GM18870 (cell line): ENCODE results near the gene PALLD.
"Not testable (repeated sequence)": the region's sequence is repeated elsewhere in the genome, so short reads cannot be mapped to it uniquely, and the experiment has no call there.

Source experiments
- ATAC-seq: cut with Tn5 transposase; IDR thresholded peaks from one replicate; pipeline ENCODE4 v1.9.1; 2021; ENCODE audit warnings: moderate library complexity; ENCODE audit not compliant: unreplicated experiment

The PALLD gene

DNA sequence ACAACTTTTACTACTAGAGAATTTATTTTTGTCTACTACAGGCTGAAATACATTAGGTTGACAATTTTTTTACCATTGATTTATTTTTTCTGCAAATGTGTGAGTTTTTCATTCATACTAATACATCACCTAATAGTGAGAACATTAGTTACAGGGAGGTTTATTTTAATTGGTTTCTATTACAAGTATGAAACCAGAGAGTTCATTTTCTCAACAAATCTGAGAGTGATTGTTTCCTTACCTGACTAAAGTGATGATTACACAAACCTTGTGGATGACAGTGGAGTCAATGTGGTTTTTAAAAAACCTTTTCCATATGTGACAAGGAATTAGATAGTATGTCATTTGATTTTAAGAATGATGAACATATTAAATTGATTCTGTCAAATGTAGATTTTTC lies 227.4 kb downstream of the PALLD start:
- no peak for ATAC-seq

DNA sequence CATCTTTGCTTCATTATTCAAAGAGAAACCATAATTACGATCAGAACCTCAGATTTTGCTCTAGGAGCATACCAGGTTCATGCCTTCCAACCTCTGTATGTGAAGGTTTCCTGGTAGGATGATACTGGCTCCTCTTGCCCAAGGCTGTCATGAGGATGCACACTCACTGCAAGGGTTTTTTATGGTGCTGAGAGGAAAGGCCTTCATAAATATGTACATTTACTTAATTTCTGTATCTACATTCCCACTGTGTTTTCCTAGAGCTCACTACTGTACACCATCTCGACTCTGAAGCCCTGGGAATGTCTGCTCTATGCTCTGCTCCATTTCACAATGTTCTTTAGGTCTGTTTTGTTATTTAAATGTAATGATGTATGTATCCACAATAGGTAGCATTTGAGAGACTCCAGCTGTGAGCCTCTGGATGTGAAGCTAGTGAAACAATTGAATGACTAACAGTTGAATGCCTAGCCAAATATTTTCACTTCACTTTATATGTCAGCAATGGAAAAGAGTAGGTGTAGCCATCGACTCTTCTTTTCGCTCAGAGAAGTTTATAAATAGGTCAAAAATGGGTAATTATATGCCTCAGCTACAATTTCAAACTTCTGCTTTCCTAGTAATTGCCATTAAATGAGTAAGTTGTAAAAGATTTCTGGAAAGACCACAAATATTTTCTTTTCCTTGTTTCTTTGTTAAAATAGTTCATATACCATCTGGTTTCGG lies 228.0 kb downstream of the PALLD start:
- ATAC-seq: no peak

DNA sequence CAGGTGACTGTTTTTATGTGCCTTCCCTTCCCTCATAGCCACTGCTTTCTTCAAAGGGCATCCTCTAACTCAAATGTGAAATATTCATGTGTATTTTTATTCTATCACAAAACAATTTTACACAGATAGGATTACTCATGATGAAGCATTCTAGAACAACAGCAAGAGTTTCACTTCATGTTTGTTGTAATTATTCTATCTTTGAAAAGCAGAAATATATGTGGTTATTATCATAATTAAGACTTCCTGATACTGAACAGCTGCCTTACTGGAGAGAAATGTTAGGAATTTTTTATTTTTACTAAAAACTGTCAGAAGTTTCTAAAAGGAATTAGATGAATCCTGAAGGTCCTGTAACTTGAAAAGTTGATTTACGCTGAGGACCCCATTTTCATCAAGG lies 229.1 kb downstream of the PALLD start:
- ATAC-seq: no peak

DNA sequence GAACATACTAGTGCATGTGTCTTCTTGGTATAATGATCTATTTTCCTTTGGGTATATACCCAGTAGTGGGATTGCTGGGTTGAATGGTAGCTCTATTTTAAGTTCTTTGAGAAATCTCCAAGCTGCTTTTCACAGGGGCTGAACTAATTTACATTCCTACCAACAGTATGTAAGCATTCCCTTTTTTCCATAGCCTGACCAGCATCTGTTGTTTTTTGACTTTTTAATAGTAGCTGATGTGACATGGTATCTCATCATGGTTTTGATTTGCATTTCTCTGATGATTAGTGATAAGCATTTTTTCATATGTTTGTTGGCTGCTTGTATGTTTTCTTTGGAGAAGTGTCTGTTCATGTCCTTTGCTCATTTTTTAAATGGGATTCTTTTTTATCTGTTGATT lies 230.3 kb downstream of the PALLD start:
- not testable (repeated sequence) for ATAC-seq

DNA sequence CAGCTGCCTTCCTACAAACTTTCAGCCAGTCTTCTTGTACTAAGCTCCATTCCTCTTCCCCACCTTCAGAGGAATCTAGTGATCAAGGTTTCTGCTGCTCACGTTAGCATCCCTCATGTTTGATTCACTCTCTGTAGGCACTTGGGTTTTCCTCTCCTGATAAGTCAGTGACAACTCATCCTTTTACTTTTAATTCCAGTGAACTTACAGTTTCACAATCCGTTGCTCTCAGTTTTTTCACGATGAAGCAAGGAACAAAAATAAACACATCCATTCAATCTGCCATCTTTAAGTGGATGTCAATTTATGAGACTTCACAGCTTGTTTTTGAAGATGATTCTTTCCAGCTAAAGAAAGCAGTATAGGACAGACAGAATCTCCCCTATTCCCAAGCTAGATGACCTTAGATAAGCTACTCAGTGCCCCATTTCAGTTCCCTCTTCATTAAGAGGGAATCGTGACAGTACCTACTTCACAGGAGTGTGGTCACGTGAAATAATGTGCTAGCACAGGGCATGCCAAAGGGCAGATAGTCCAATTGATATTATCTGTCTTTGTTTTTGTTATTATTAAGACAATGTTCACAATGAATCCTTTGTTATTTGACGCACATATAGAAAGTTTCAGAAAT lies 234.3 kb downstream of the PALLD start:
- no peak for ATAC-seq

DNA sequence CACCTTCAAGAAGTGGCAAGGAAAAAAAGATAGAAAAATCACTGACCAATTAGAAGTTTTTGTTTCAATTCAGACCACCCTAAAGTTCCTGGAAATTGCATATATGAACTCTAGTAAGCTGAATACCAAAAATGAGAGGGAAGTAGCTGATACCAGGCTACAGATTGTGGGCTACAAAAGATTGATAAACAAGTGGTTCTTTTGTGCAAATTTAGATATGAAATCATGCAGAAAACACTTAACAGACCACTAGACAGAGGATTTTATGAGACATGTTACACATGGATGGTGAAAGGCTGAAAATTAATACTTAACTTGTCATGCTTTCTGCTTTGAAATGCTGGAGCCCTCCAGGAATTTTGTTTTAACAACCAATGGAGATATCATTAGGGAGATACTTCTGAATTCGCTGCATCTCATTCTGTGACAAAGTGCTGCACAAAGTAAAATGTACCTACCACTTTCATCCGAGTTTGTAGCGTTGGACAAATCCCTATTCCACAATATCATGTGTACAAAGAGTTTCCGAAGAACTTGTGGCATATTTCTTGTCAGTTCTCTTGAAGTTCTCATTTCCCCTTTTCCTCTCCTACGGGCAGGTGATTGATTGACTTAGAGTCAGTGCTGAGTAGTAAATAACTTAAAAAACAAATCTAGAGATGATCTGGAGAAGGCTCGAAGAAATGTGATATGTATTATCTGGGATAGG lies 235.0 kb downstream of the PALLD start:
- ATAC-seq: peak; percentile 45

DNA sequence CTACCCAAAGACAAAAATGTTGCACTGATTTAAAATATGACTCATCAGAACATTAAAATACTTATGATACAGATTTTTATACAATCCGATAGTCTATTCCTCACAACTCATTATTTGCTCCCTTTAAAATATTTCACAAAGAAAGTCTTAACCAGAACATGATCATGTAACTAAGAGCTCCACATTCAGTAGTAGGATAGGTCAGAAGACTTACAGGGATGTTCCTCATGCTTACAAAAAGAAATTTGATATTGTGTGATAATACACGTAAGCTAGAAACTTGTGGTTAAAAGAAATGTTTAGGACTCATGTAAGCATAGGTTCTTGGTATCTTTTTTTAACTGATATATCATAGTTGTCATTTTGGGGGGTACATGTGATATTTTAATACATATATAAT lies 235.9 kb downstream of the PALLD start:
- ATAC-seq: no peak

DNA sequence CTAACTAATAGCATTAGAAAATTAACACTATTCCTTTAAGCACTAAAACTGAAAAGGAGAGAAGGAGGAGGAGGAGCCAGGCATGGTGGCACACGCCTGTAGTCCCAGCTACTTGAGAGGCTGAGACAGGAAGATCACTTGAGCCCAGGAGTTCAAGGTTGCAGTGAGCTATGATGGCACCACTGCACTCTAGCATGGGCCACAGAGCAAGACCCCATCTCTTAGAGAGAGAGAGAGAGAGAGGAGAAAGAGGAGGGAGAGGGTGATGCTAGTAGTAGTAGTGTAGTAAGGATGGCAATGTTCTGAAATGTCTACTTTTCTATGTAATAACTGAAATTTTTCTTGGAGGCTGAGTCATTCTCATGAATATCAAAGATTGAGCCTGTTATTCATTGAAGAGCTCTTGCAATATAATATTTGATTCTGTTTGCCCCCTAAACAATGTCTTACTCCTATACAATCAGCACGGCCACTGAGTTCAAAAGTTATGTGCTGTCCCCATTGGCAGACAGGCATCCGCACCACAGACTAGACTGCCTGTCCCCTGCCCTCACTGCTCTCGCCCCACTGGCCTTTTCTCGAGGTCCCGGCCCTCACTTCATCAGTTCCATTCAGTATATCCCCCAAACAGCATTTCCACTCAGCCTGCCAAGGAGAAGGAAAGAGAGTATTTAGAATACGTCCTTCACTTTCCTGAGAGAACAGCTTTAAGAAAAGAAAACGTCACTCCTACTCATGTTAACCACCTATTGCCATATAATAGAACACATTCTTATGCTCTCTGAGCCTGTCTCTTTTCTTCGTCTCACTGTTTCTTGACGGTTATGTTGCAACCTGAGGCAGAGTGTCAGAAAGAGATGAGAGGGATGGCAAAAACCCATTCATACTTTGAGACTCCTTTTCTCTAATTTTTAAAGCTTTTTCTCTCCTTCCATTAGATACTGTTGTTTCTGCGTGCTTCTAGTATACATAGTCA lies 238.1 kb downstream of the PALLD start:
- ATAC-seq: no peak

DNA sequence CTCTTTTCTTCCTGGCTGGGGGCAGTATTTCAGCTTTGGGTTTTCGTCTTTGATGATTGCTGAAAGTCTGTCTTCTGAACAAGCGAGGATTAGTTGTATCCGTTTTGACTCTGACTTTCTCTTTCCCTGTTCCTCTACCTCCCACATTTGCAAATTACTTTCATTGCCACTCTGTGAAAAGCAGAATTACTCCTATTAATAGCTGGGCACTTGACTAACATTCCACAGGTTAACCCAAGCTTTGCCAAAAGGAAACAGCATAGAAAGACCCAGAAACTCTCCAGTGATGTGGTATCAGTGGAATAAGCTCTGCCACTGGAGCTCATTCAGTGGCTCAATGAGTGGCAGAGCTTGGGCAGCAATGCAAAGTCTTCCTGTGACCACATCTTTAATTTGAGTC lies 238.9 kb downstream of the PALLD start:
- no peak for ATAC-seq

DNA sequence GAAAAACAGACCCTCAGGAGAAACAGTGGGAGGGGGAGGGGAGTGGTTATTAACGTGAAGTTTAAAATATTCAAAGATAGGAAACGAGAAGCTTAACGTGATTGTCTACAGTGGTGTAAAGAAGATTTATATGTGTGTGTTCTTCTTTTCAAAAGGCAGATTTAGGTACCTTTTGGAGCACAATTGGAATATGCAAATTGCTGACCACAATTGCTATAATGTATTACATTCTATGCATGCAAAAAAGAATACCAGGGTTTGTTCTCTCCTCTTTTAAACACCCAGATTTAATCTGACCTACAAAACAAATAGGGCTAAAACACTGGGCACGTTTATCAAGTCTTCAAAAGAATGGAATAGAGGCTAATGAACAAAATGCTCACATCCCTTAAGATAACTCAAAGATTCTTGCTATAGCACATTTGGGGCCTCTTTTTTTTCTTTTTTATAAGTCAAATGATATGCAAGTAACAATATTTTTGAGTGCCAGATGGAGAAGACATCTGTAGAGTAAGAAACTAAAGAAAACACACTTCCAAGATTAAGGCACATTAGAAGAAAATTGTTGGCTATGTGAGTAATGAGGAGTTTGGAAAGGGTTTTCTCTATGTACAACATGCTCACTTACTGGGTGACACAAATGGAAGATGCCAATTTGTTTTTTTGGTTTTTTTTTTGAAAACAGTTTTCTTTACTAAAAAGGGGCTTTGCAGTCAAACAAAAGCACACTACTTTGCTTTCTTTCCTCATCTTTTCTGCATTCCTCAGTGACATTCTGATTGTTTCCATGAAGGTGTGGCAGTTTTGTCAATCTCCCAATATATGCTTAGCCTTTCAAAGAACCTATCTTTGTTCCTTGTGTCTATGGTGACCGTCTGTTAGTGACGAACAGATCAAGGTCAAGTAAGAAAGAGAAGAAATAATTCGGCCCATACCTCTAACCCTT lies 240.3 kb downstream of the PALLD start:
- no peak for ATAC-seq

DNA sequence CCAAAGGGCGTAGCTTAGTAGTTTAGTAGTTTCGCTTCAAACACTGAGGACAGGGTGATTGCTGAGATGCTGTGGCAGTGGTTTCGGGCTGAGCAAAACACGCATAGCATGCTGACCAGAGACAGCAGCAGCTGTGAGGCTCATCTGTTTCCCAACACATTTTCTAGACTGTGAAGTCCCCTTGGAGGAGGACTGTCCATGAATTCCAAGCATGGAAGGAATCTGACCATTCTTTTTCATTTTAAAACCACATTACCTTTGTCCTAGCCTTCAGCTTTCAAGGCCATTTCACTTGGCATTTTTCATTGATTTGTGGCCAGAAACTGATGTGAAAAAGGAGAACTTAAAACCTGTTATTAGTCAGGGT lies 240.9 kb downstream of the PALLD start:
- ATAC-seq: no peak

DNA sequence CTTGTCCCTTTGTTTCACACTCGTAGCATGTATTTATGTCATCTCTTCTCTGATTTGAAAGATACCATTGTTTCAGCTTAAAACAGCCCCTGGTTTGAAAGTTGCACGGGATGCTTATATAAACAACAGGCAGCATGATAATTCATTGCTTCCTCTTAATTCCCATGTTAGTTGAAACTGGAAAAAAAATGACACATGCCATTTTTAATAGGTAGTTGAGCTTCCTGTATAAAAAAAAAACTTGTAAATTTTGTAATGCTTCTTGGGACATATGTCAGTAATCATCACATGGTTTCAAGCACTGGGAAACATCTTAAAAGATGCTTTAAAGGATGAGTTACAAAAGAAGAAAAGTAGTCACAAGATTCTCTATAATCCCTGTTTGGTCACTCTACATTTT lies 243.0 kb downstream of the PALLD start:
- ATAC-seq: no peak

DNA sequence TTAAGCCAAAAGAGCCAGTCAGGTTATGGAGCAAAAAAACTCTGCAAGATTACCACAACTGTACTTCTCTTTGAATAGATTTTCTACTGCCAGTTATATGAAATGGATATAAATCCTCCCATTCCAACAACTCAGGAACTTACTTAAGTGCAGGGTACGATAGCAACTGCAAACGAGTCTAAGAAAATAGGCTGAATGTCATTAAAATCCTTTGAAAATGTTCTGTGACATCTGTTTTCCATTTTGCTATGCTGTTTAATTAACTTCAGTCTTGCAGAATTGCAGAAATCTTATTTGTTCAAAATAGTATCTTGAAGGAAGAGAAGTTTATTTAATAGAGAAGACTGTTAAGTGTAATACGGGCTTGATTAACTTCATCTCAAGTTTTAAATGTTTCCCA lies 243.8 kb downstream of the PALLD start:
- no peak for ATAC-seq

DNA sequence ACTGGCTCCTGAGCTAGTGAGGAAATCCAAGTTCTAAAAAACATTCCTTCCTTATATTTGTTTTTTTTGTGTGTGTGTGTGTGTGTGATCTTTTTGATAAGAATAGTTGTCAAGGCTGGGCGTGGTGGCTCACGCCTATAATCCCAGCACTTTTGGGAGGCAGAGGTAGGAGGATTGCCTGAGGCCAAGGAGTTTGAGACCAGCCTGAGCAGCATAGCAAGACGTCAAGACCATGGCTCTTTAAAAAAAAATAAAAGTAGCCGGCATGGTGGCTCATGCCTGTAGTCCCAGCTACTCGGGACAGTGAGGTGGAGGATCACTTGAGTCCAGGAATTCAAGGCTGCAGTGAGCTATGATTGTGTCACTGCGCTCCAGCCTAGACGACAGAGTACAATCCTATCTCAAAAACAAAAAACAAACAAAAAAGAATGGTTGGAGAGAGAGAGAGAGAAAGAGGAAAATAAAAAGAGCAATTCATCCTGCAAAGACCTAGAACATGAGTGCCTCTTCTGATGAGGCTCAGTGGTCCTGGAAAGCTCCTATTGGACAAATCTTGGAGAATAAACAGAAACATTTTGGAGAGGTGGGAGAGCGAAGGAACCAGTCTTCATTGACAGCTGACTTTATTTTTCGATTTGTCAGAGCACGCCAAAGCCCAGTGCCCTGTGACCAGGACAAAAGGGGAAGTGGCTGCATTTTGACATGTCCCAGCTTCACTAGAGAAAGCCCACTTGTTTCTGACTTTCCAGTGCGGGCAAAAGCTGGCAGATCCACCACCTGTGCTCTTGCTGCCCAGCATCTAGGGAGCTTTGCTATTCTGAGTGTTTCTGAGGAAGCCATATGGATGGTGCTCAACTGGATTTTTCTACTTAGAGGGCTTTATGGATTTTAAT lies 244.7 kb downstream of the PALLD start:
- no peak for ATAC-seq

DNA sequence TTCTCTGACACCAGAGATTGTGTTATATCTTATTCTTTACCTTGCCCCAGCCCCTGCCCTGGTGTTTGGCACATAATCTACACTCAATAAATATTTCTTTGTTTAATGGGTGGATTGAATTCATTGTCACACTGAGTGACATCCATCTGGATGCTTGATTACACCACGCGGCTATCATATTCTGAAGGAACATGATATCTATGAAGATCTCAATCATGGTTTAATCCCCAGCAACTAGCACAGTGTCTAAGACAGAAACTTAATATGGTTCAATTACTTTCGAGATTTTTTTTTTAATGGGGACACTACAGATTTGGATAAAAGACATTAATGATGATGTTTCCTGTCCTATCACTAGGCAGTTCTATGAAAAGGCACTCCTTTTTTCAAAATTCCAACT lies 246.3 kb downstream of the PALLD start:
- no peak for ATAC-seq

DNA sequence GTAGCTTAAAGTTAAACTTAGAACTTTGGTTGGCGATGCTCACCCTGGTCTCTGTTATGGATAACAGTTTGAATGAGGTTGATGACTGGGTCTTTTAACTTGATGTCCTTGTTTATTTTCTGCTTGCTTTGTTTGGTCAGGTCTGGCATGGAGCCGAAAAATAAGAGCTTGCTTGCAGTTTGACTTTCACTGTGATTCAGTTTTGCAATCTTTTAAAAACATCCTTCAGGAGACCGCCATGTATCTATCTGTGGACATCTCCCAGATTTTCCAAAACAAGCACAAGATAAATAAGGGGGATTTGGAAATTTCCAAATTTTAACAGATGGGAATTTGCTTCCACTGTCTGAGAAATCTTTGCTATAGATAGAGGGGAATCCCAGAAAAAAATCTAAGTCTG lies 246.7 kb downstream of the PALLD start:
- no peak for ATAC-seq

DNA sequence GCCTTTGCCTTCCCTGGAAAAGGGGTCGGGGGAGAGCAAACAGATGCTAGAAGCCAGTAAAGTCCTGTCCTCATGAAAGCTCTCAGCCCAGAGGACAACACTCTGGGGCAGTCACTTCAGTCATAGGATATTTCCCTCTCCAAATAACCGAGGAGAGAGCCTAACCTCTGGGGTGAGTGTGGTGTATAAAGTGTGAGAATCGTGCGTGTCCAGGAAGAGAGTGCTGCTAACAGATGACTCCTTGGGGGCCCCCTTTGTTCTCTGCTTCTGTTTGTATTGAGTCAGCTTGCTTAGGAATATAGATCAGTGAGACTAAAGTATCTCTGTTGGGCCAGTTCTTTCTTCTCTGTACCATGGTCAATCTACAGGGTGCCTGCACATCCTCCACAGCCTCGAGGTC lies 247.2 kb downstream of the PALLD start:
- no peak for ATAC-seq

DNA sequence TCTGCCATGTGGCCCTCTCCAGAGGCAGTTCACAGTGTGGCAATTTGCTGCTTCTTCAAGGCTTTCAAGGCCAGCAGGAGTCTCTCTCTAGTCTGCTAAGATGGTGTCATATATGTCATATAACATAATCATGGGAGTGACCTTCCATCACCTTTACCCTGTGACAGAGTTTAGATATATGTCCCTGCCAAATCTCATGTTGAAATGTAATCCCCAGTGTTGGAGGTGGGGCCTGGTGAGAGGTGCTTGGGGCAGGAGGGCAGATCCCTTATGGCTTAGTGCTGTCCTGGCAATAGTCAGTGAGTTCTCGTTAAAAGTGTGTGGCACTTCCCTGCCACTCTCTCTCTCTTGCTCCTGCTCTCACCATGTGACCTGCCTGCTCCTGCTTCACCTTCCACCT lies 252.0 kb downstream of the PALLD start:
- ATAC-seq: no peak
